ENCODE data around the gene PDE6H.

Gene PDE6H

GRCh38 chr12:14972816-14973215, at the start of gene PDE6H:
PDE6H (plus strand) TSS chr12:14973042; CDS start chr12:14978013, 4,971 bp downstream.
- DNase-seq = no peak

GRCh38 chr12:14923944-14924343, 48.9 kb upstream of the PDE6H start:
- DNase-seq = no peak

- no peak for DNase-seq
Measured at GRCh38 chr12:14924541-14924940, 48.3 kb upstream of the PDE6H start.

- DNase-seq = no peak
Measured at GRCh38 chr12:14927267-14927666, 45.6 kb upstream of the PDE6H start.

GRCh38 chr12:14928931-14929330, 43.9 kb upstream of the PDE6H start:
- no peak for DNase-seq

GRCh38 chr12:14930299-14930698, 42.5 kb upstream of the PDE6H start:
- no peak for DNase-seq

- DNase-seq = no peak
Measured at GRCh38 chr12:14931359-14931758, 41.5 kb upstream of the PDE6H start.

GRCh38 chr12:14931791-14932560, 40.9 kb upstream of the PDE6H start:
- no peak for DNase-seq

- DNase-seq = no peak
Measured at GRCh38 chr12:14934511-14934910, 38.3 kb upstream of the PDE6H start.

- no peak for DNase-seq
Measured at GRCh38 chr12:14935031-14935430, 37.8 kb upstream of the PDE6H start.

- no peak for DNase-seq
Measured at GRCh38 chr12:14936224-14936861, 36.5 kb upstream of the PDE6H start.

GRCh38 chr12:14937014-14937413, 35.8 kb upstream of the PDE6H start:
- DNase-seq = no peak

GRCh38 chr12:14937689-14938088, 35.2 kb upstream of the PDE6H start:
- no peak for DNase-seq

- DNase-seq = no peak
Measured at GRCh38 chr12:14938301-14938700, 34.5 kb upstream of the PDE6H start, which contains the start of gene ERP27. ERP27 (minus strand) TSS chr12:14938537; CDS start chr12:14938508, 29 bp downstream.

GRCh38 chr12:14941369-14941768, 31.5 kb upstream of the PDE6H start:
- no peak for DNase-seq

GRCh38 chr12:14942196-14942931, 30.5 kb upstream of the PDE6H start:
- DNase-seq = no peak

GRCh38 chr12:14946162-14946561, 26.7 kb upstream of the PDE6H start:
- DNase-seq = no peak

- DNase-seq = no peak
Measured at GRCh38 chr12:14946861-14947260, 26.0 kb upstream of the PDE6H start.

- DNase-seq = no peak
Measured at GRCh38 chr12:14948672-14949071, 24.2 kb upstream of the PDE6H start.

- no peak for DNase-seq
Measured at GRCh38 chr12:14949631-14950030, 23.2 kb upstream of the PDE6H start.

- DNase-seq = no peak
Measured at GRCh38 chr12:14950421-14950820, 22.4 kb upstream of the PDE6H start.

GRCh38 chr12:14950982-14951746, 21.7 kb upstream of the PDE6H start:
- DNase-seq = no peak

- no peak for DNase-seq
Measured at GRCh38 chr12:14951851-14952250, 21.0 kb upstream of the PDE6H start.
